Vagina (tissue), 2 donors: ENCODE data around the gene CYP1A2. TPM values are rescaled to one million over a fixed set of nuclear protein-coding genes. Genes with fewer than 3 reads are reported as not detected.

Experiments used
- DNase-seq, 2 donors: peaks; one replicate each; pipeline ENCODE4 v3.0.0-alpha.2; 2017; ENCODE audit errors: extremely low spot score in 2 of 2
- H3K27ac ChIP-seq: fragments of 200-600 bp; sonication (generic); one replicate; pipeline ENCODE4 v1.5.1; 2019
- H3K27me3 ChIP-seq: fragments of 200-600 bp; sonication (generic); one replicate; pipeline ENCODE4 v1.5.1; 2019
- H3K36me3 ChIP-seq, 2 donors: fragments of 200-600 bp; sonication (generic); one replicate each; pipeline ENCODE4 v1.5.1; 2017 to 2019
- H3K4me1 ChIP-seq: fragments of 200-600 bp; sonication (generic); one replicate; pipeline ENCODE4 v1.5.1; 2019
- H3K4me3 ChIP-seq, 2 donors: fragments of 200-600 bp; sonication (generic); 1 replicate in 1 of 2; 2 replicates in 1 of 2; pipeline ENCODE4 v1.5.1; 2016 to 2019
- H3K9me3 ChIP-seq: fragments of 200-600 bp; sonication (generic); one replicate; pipeline ENCODE4 v1.5.1; 2019
- CTCF ChIP-seq, 3 experiments: fragments of 450-650 bp in 2 of 3; fragments of 200-600 bp in 1 of 3; sonication (generic) in 1 of 3; IDR thresholded peaks; one replicate each; pipeline ENCODE4 v1.5.1; 2017 to 2019; ENCODE audit warnings: antibody characterized with exemption in 3 of 3, mild to moderate bottlenecking in 2 of 3, moderate library complexity in 2 of 3
- POLR2A ChIP-seq, 2 donors: fragments of 450-650 bp; IDR thresholded peaks; one replicate each; pipeline ENCODE4 v1.6.1; 2017; ENCODE audit warnings: antibody characterized with exemption in 2 of 2, mild to moderate bottlenecking in 2 of 2, moderate library complexity in 2 of 2
- POLR2AphosphoS5 ChIP-seq, 2 donors: sonication (generic); formaldehyde crosslinking; IDR thresholded peaks; one replicate each; pipeline ENCODE4 v1.9.0; 2017; ENCODE audit warnings: antibody characterized with exemption in 2 of 2, mild to moderate bottlenecking in 2 of 2, low read depth in 1 of 2; ENCODE audit not compliant: insufficient read depth in 1 of 2
- intact Hi-C: fragments of 100-400 bp; cut with DNase I; formaldehyde crosslinking; loops from one replicate; pipeline ENCODE4 v1.15.1; 2023
- total RNA-seq: library from RNA; depleted of rRNA; stranded (reverse); fragments of >200 nt; gene quantifications from one replicate; pipeline ENCODE4 v1.2.3, GENCODE V29; 2016

CYP1A2 gene
- total RNA-seq, 1 donor from 2014 or later, result not detected

GRCh38 chr15:74716651-74717050, 32.0 kb upstream of the CYP1A2 start:
- no peak for DNase-seq
- intact Hi-C loops, result no loop called here
- TF ChIP-seq POLR2AphosphoS5 (IDR thresholded peaks at IDR 0.05; ENCODE audit: insufficient read depth in 1 of 2, low read depth in 1 of 2), result no peak
- no peak for TF ChIP-seq POLR2A (IDR thresholded peaks at IDR 0.05)
- no peak for TF ChIP-seq CTCF (IDR thresholded peaks at IDR 0.05)

GRCh38 chr15:74722591-74722990, 26.1 kb upstream of the CYP1A2 start:
- H3K9me3 ChIP-seq, result no peaks in the 10 kb centered on the region
- H3K4me3 ChIP-seq, result no peak overlapping the region
- H3K4me1 ChIP-seq, result peaks cover 18% of the 10 kb centered on the region
- H3K36me3 ChIP-seq, result no peaks in the 10 kb centered on the region
- intact Hi-C loops, result no loop called here
- TF ChIP-seq POLR2A (IDR thresholded peaks at IDR 0.05) (no peak), CTCF (IDR thresholded peaks at IDR 0.05) (no peak), POLR2AphosphoS5 (IDR thresholded peaks at IDR 0.05; ENCODE audit: insufficient read depth in 1 of 2, low read depth in 1 of 2) (no peak)
- H3K27ac ChIP-seq, result no peak overlapping the region
- no peaks in the 10 kb centered on the region for H3K27me3 ChIP-seq
- no peak for DNase-seq

More at GRCh38 chr15:74716651-74717050, 32.0 kb upstream of the CYP1A2 start:
- H3K27ac ChIP-seq, result no peak overlapping the region
- no peaks in the 10 kb centered on the region for H3K27me3 ChIP-seq
- no peak overlapping the region for H3K4me3 ChIP-seq
- no peaks in the 10 kb centered on the region for H3K36me3 ChIP-seq
- H3K9me3 ChIP-seq, result no peaks in the 10 kb centered on the region
- H3K4me1 ChIP-seq, result no peaks in the 10 kb centered on the region

GRCh38 chr15:74723187-74723586, 25.5 kb upstream of the CYP1A2 start:
- Histone ChIP-seq H3K36me3 (no peaks in the 10 kb centered on the region), H3K4me1 (peaks cover 18% of the 10 kb centered on the region), H3K9me3 (no peaks in the 10 kb centered on the region), H3K27ac (no peak overlapping the region), H3K4me3 (no peak overlapping the region), H3K27me3 (no peaks in the 10 kb centered on the region)
- no peak for TF ChIP-seq POLR2AphosphoS5 (IDR thresholded peaks at IDR 0.05; ENCODE audit: insufficient read depth in 1 of 2, low read depth in 1 of 2)
- no peak for TF ChIP-seq POLR2A (IDR thresholded peaks at IDR 0.05)
- no peak for TF ChIP-seq CTCF (IDR thresholded peaks at IDR 0.05)
- no peak for DNase-seq
- intact Hi-C loops, result no loop called here

GRCh38 chr15:74723754-74724334, 24.8 kb upstream of the CYP1A2 start:
- no peaks in the 10 kb centered on the region for H3K27me3 ChIP-seq
- intact Hi-C loops, result no loop called here
- peaks cover 18% of the 10 kb centered on the region for H3K4me1 ChIP-seq
- no peak for DNase-seq
- no peaks in the 10 kb centered on the region for H3K36me3 ChIP-seq
- H3K4me3 ChIP-seq, result no peak overlapping the region
- no peak overlapping the region for H3K27ac ChIP-seq
- no peaks in the 10 kb centered on the region for H3K9me3 ChIP-seq
- TF ChIP-seq CTCF (IDR thresholded peaks at IDR 0.05) (no peak), POLR2AphosphoS5 (IDR thresholded peaks at IDR 0.05; ENCODE audit: insufficient read depth in 1 of 2, low read depth in 1 of 2) (peak in 1 of 2 donors; percentile 66)

GRCh38 chr15:74724570-74725224, 23.9 kb upstream of the CYP1A2 start:
- Histone ChIP-seq H3K4me3 (no peak overlapping the region), H3K36me3 (no peaks in the 10 kb centered on the region), H3K27me3 (no peaks in the 10 kb centered on the region), H3K27ac (no peak overlapping the region), H3K4me1 (peaks cover 18% of the 10 kb centered on the region), H3K9me3 (no peaks in the 10 kb centered on the region)
- no peak for DNase-seq
- no peak for TF ChIP-seq CTCF (IDR thresholded peaks at IDR 0.05)
- intact Hi-C loops, result no loop called here
